ENCODE results near the gene ZSCAN26.

ZSCAN26 gene

DNA sequence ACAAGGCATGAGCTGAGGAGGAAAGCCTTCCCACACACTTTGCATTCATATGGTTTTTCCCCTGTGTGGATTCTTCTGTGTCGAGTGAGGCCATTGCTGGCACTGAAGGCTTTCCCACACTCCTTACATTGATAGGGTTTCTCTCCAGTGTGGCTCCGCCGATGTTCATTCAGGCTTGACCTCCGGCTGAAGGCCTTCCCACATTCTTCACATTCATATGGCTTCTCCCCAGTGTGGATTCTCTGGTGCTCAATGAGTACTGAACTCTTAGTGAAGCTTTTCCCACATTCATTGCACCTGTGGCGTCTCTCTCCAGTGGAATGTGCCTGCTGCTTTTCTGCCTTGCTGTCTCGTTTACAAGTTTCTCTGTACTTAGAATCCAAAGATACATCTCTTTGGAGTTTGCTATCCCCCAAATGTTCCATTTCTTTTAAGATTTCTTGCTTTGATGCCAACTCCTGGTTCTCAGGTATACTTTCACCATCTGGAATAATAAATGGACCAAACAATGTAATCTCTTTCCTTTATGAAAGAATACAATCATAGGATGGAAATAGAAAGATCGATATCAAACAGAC, 59.5 kb downstream of the ZSCAN26 start:
- no peak overlapping the region for H3K27ac Mint-ChIP-seq
- peaks cover 8% of the 10 kb centered on the region for H3K27me3 Mint-ChIP-seq
- peaks cover 58% of the 10 kb centered on the region for H3K36me3 Mint-ChIP-seq
- H3K4me3 Mint-ChIP-seq = no peak overlapping the region
- H3K9me3 Mint-ChIP-seq = peaks cover 35% of the 10 kb centered on the region
- no peak for ATAC-seq
- H3K4me1 Mint-ChIP-seq = no peaks in the 10 kb centered on the region
